Endothelial cell of umbilical vein (primary cell): ENCODE results near the gene SLC39A11. TPM values are rescaled to one million over a fixed set of nuclear protein-coding genes. Genes with fewer than 3 reads are reported as not detected.

Source experiments
- BruUV-seq: library from RNA; stranded (reverse); fragments of 400-500 nt; replicated peaks from 2 replicates; lab custom pipeline; 2021; lab: Mats Ljungman, UMichigan
- CTCF ChIA-PET: fragments of 300-600, 350-600 bp; sonication (Branson Sonifier 250); formaldehyde crosslinking; loops from one replicate; lab custom pipeline; 2021; ENCODE audit warnings: antibody characterized with exemption, inconsistent platforms; lab: Charles Lee
- POLR2A ChIA-PET: fragments of 300-600, 350-600 bp; sonication (Branson Sonifier 250); formaldehyde crosslinking; loops from one replicate; lab custom pipeline; 2021; ENCODE audit warnings: antibody characterized with exemption, inconsistent platforms; lab: Charles Lee
- DNase-seq: peaks from one replicate; pipeline ENCODE4 v3.0.0-alpha.2; 2011; ENCODE audit warnings: low read depth, low spot score
- FAIRE-seq: peaks from 2 replicates; lab custom pipeline; 2011; peaks lifted over from hg19 to GRCh38; lab: Jason Lieb, UNC
- H2AFZ ChIP-seq: 2 replicates; pipeline ENCODE4 v1.6.0; 2012; ENCODE audit warnings: low read depth, low read length, control low read depth, inconsistent platforms
- H3K27ac ChIP-seq: 2 replicates; pipeline ENCODE4 v1.5.1; 2011; ENCODE audit warnings: low read depth, mild to moderate bottlenecking, control low read depth, low read length, moderate library complexity; ENCODE audit not compliant: insufficient read depth
- H3K27me3 ChIP-seq, 2 experiments: 2 replicates each; pipeline versions ENCODE4 v1.6.0 to v1.6.1; 2011; ENCODE audit warnings: low read length in 2 of 2, mixed read lengths in 1 of 2; ENCODE audit not compliant: control insufficient read depth in 2 of 2, insufficient read depth in 2 of 2
- H3K36me3 ChIP-seq, 2 experiments: 2 replicates in 1 of 2; 3 replicates in 1 of 2; pipeline ENCODE4 v1.5.1; 2011; ENCODE audit warnings: low read length in 2 of 2, mild to moderate bottlenecking in 1 of 2, moderate library complexity in 1 of 2; ENCODE audit not compliant: control insufficient read depth in 2 of 2, insufficient read depth in 2 of 2; ENCODE audit errors: extremely low read depth in 1 of 2
- H3K4me1 ChIP-seq: 3 replicates; pipeline ENCODE4 v1.5.1; 2011; ENCODE audit warnings: mild to moderate bottlenecking, low read length; ENCODE audit not compliant: control insufficient read depth, insufficient read depth; ENCODE audit errors: extremely low read depth
- H3K4me2 ChIP-seq: 2 replicates; pipeline ENCODE4 v1.6.1; 2011; ENCODE audit warnings: low read length, control low read depth, mixed read lengths; ENCODE audit not compliant: insufficient read depth
- H3K4me3 ChIP-seq, 3 experiments: fragments of 200-600 bp in 1 of 3; sonication (generic), shearing (Covaris generic) in 1 of 3; replicated peaks in 1 of 3; 2 replicates each; pipeline ENCODE4 v1.5.1; 2011 to 2016; ENCODE audit warnings: control low read depth in 3 of 3, low read length in 3 of 3, mild to moderate bottlenecking in 2 of 3, inconsistent platforms in 1 of 3, low read depth in 1 of 3, moderate library complexity in 1 of 3; ENCODE audit not compliant: insufficient read depth in 1 of 3
- H3K79me2 ChIP-seq: 2 replicates; pipeline ENCODE4 v1.6.0; 2012; ENCODE audit warnings: low read length, inconsistent platforms; ENCODE audit not compliant: control insufficient read depth, insufficient read depth
- H3K9ac ChIP-seq: replicated peaks from 2 replicates; pipeline ENCODE3; 2011; ENCODE audit warnings: low read length, control low read depth; ENCODE audit not compliant: insufficient read depth; ENCODE audit errors: extremely low read depth
- H3K9me1 ChIP-seq: replicated peaks from 3 replicates; pipeline ENCODE4 v1.6.0; 2011; ENCODE audit warnings: mild to moderate bottlenecking, low read length; ENCODE audit not compliant: control insufficient read depth, insufficient read depth; ENCODE audit errors: extremely low read depth
- H3K9me3 ChIP-seq: replicated peaks from 2 replicates; pipeline ENCODE4 v1.5.1; 2012; ENCODE audit warnings: low read length, inconsistent platforms; ENCODE audit not compliant: control insufficient read depth, insufficient read depth
- H4K20me1 ChIP-seq: replicated peaks from 2 replicates; pipeline ENCODE3; 2011; ENCODE audit warnings: mild to moderate bottlenecking, low read length; ENCODE audit not compliant: control insufficient read depth, insufficient read depth; ENCODE audit errors: extremely low read depth
- CTCF ChIP-seq, 2 donors: IDR thresholded peaks; 1 replicate in 1 of 2; 2 replicates in 1 of 2; pipeline ENCODE4 v1.5.1; 2011; ENCODE audit warnings: low read length in 2 of 2, mild to moderate bottlenecking in 2 of 2, moderate library complexity in 2 of 2, control low read depth in 1 of 2, inconsistent platforms in 1 of 2, low read depth in 1 of 2; ENCODE audit not compliant: insufficient read depth in 1 of 2; ENCODE audit errors: extremely low read depth in 1 of 2
- EZH2 ChIP-seq: IDR thresholded peaks from 2 replicates; pipeline ENCODE4 v1.6.1; 2012; ENCODE audit warnings: borderline replicate concordance, low read depth, mild to moderate bottlenecking, moderate library complexity, low read length, inconsistent platforms; ENCODE audit not compliant: severe bottlenecking
- FOS ChIP-seq: IDR thresholded peaks from 2 replicates; pipeline ENCODE4 v1.6.1; 2011; ENCODE audit warnings: mild to moderate bottlenecking, low read length, moderate library complexity, borderline replicate concordance; ENCODE audit not compliant: insufficient read depth
- GATA2 ChIP-seq: IDR thresholded peaks from 2 replicates; pipeline ENCODE4 v1.7.0; 2011; ENCODE audit warnings: low read depth, mild to moderate bottlenecking, moderate library complexity, mixed read lengths, low read length; ENCODE audit not compliant: insufficient read length, insufficient read depth
- JUN ChIP-seq: IDR thresholded peaks from 2 replicates; pipeline ENCODE4 v1.6.1; 2011; ENCODE audit warnings: borderline replicate concordance, low read depth; ENCODE audit not compliant: insufficient read length, insufficient read depth
- MAX ChIP-seq: IDR thresholded peaks from 2 replicates; pipeline ENCODE4 v1.6.1; 2011; ENCODE audit not compliant: insufficient read depth, insufficient read length
- MYC ChIP-seq: IDR thresholded peaks from one replicate; pipeline ENCODE4 v1.6.1; 2011; ENCODE audit warnings: mild to moderate bottlenecking, low read depth, low read length
- POLR2A ChIP-seq: IDR thresholded peaks from 2 replicates; pipeline ENCODE4 v1.6.1; 2012; ENCODE audit warnings: low read depth, mild to moderate bottlenecking, control low read depth, low read length
- POLR2AphosphoS5 ChIP-seq: IDR thresholded peaks from 2 replicates; pipeline ENCODE4 v1.6.1; 2012; ENCODE audit warnings: low read depth, mild to moderate bottlenecking, control low read depth, low read length, moderate library complexity; ENCODE audit not compliant: insufficient read depth
- dilution Hi-C: fragments of 300-500 bp; cut with MboI; formaldehyde crosslinking; loops from one replicate; pipeline ENCODE4 v1.15.0; 2019; ENCODE audit warnings: low sequenced_read_pairs; ENCODE audit not compliant: extremely low pct_ligation_motif_present
- intact Hi-C: fragments of 100-400 bp; cut with micrococcal nuclease; formaldehyde crosslinking; loops from one replicate; pipeline ENCODE4 v1.10.0; 2022
- polyA plus RNA-seq, 4 experiments: library from polyadenylated mRNA; depleted of rRNA in 3 of 4; stranded (reverse) in 3 of 4; unstranded in 1 of 4; fragments of >200 nt; gene quantifications; 2 replicates each; pipeline versions ENCODE4 v1.2.1 to v1.2.3, GENCODE V29; 2011 to 2012; ENCODE audit warnings: missing spikeins in 1 of 4
- total RNA-seq: library from RNA; stranded (reverse); gene quantifications from 2 replicates; pipeline ENCODE4 v1.2.3, GENCODE V29; 2021

SLC39A11 gene
- total and polyA plus RNA-seq, 2 donors (not counting 3 experiments of a cell fraction or from before 2014, with no cell fraction given) = 8.1 to 11.9 TPM

- Histone ChIP-seq H3K79me2 (no peaks in the 10 kb centered on the region), H3K27ac (no peak overlapping the region), H3K9ac (no peak overlapping the region), H3K4me1 (peaks cover 9% of the 10 kb centered on the region), H3K36me3 (no peaks in the 10 kb centered on the region), H3K9me3 (no peaks in the 10 kb centered on the region), H3K27me3 (peaks cover 0 to 3% of the 10 kb centered on the region in 2 experiments), H3K4me3 (no peak overlapping the region), H2AFZ (no peak overlapping the region), H4K20me1 (no peaks in the 10 kb centered on the region), H3K4me2 (no peak overlapping the region), H3K9me1 (no peaks in the 10 kb centered on the region)
- no peak for TF ChIP-seq FOS
- TF ChIP-seq EZH2 = no peak
- no peak for TF ChIP-seq POLR2A
- no peak for TF ChIP-seq MAX
- DNase-seq (no peak), FAIRE-seq (no peak)
- dilution Hi-C loops = no loop called here
- BruUV-seq = no TSS peak
- intact Hi-C loops = no loop called here
- POLR2A ChIA-PET = no interaction called here
- CTCF ChIA-PET = no interaction called here
Measured at GRCh38 chr17:73096211-73096610, 3.7 kb upstream of the SLC39A11 start.

- H3K9ac ChIP-seq = no peak overlapping the region
- TF ChIP-seq CTCF (IDR thresholded peaks at IDR 0.05; ENCODE audit: extremely low read depth in 1 of 2, insufficient read depth in 1 of 2, low read depth in 1 of 2, low read length in 2 of 2) (no peak), POLR2A (no peak), JUN (no peak), MAX (no peak), GATA2 (no peak), POLR2AphosphoS5 (no peak), FOS (no peak), EZH2 (no peak), MYC (no peak)
- dilution Hi-C loops = no loop called here
- H3K27ac ChIP-seq = no peak overlapping the region
- intact Hi-C loops = loop anchor here (2.0 to 5.0 kb wide), 3 partner anchors 108 to 366 kb away; a partner anchor contains a TSS
- no peaks in the 10 kb centered on the region for H4K20me1 ChIP-seq
- H3K4me1 ChIP-seq = peaks cover 9% of the 10 kb centered on the region
- POLR2A ChIA-PET = no interaction called here
- CTCF ChIA-PET = interaction anchor here (1.6 kb wide), 1 partner anchor 368 kb away, joined by 3 read pairs; no protein-coding TSS in a partner anchor
- no peak overlapping the region for H3K4me2 ChIP-seq
- FAIRE-seq = no peak
- H2AFZ ChIP-seq = no peak overlapping the region
- H3K36me3 ChIP-seq = no peaks in the 10 kb centered on the region
- H3K9me3 ChIP-seq = no peaks in the 10 kb centered on the region
- H3K9me1 ChIP-seq = no peaks in the 10 kb centered on the region
- BruUV-seq = no TSS peak
- H3K4me3 ChIP-seq = no peak overlapping the region
- no peaks in the 10 kb centered on the region for H3K79me2 ChIP-seq
- DNase-seq = no peak
- H3K27me3 ChIP-seq = no peaks in the 10 kb centered on the region
Measured at GRCh38 chr17:73093286-73093685, 798 bp upstream of the SLC39A11 start.
